Measurements from ENCODE around the gene TTC14.

DNA sequence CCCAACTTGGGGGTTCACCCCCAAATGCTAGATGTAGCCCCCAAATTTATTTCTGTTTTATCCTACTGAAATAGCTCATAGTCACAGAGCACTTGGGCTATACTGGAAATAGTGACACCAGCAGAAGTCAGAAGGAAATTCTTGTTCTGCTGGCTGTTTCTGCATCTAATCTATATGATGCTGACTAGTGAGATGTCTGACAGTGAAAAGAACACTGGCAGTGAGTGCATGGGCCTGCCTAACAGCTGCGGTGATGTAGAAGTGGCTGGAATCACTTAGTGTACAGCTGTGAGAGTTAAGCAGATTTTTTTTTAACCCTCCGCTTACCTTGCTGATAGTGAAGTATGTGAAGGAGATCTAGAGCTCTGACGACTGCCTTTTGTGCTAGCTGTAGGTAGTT, 14.0 kb downstream of the TTC14 start:
- no peak for TF ChIP-seq POLR2AphosphoS5 (IDR thresholded peaks at IDR 0.05; ENCODE audit: borderline replicate concordance, low read depth, low read length)
- TF ChIP-seq EZH2 (IDR thresholded peaks at IDR 0.05) = no peak
- no peak for TF ChIP-seq FOXP2 (optimal IDR thresholded peaks at IDR 0.05; ENCODE audit: control extremely low read depth, extremely low read length, insufficient read depth)

Measured in SK-N-MC (cell line).